Central memory CD4-positive, alpha-beta T cell (primary cell): ENCODE results near the gene CDC42BPA.

Source experiments
- DNase-seq: peaks from one replicate; pipeline ENCODE4 v3.0.0; 2022

CDC42BPA gene

DNA sequence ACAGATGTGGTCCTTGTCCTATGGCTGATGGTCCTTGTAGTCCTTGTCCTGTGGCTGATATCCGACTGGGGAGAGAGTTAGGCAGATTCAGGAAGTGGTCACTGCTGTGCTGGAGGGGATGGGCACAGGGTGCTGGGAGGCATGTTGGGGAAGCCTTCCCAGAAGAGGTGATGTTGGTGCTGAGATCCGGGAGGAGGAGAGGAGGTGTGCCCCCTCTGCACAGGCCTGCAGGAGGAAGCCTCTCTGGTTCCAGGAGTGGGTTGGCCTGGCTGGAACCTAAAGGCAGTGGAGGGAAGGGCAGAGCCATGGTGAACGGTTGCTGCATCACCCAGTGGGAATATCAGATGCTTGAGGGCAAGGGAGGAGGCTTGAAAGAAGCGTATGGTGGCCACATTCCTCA is 363.5 kb downstream of the CDC42BPA start:
- DNase-seq = no peak

DNA sequence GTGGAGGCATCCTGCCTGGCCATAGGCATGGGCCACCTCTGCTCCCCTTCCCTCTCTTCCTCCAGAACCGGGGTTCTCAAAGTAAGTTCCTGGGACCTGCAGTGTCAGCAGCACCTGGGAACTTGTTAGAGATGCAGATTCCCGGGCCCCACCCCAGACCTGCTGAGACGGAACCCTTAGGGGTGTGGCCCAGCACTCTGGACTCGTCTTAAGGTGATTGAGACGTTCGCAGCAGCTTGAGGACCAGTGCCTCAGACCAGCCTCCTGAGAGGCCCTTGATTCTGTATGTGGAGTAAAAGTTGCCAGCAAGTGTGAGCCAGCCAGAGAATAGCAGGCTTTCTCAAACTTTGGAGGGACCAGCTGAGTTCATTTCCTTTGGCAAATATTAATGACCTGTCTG is 364.0 kb downstream of the CDC42BPA start:
- no peak for DNase-seq

GRCh38 chr1:226953175-226953800 is 365.0 kb downstream of the CDC42BPA start:
- DNase-seq = no peak

DNA sequence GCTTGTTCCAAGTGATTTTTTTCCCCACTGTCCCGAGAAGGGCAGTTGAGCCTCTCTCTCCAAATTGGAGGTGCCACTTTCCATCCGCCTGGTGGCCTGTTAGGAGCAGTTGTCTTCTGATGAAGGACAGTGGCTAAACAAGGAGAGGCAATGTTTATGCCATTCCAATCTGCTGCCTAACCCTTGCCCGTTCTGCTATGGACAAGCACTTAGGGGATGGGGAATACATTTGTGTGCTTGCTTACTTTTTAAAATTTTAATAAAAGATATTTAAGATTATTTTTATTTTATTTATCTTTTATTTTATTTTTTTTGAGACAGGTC is 366.2 kb downstream of the CDC42BPA start:
- no peak for DNase-seq

DNA sequence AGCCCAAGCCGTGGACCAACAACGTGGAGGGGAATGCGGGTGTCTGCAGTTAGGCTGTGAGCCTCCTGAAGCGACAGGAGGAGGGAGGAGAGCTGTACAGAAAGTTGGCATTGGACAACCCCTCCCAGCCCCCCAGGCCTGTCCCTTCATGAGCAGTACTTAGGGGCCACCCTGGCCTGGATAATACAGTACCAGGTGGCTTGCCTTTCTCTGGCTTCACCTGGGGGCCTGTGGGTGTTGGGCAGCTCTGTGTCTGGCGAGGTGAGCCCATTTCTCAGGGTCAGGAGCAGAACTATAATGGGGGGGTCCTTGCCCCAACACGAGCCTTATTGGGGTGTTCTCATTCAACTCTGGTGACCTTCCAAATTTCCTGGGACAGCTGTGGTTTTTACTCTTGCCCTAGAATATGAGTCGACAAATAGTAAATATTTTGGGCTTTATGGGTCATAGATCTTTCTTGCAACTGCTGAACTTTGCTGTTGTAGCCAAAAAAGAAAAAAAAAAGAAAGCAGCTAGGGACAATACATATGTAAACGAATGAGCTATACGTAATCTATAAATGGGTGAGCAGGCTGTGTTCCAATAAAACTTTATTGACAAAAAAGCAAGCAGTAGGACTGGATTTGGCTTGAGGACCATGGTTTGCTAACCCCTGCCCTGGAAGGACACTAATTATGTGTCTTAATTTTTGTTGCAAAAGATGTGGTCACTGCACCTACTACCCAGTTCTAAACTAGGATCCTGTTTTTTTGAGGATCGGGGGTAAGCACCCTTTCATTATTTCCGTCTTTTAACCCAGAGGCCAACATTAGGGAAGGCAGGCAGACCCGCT is 366.8 kb downstream of the CDC42BPA start:
- no peak for DNase-seq

GRCh38 chr1:226950871-226951270 is 367.4 kb downstream of the CDC42BPA start:
- no peak for DNase-seq

DNA sequence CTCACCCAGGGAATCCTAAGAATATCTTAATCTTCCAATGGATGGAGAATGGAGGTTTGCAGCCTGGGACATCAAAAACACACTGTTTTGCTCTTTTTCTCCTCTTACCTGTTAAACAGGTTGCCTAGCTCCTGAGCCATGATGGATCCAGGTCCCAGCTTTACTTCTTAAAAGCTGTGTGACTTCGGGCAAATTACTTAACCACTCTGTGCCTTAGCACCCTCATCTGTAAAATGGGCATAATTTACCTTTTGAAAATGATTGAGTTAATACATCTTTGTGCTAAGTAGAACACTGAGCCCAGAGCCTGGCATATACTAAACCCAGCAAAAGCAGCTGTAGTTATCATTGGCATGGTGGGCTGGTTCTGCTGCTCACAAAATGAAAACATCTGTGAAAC is 368.0 kb downstream of the CDC42BPA start:
- no peak for DNase-seq

- no peak for DNase-seq
These were observed 368.9 kb downstream of the CDC42BPA start for GRCh38 chr1:226949401-226949800.

GRCh38 chr1:226948996-226949395 is 369.3 kb downstream of the CDC42BPA start:
- DNase-seq = no peak

DNA sequence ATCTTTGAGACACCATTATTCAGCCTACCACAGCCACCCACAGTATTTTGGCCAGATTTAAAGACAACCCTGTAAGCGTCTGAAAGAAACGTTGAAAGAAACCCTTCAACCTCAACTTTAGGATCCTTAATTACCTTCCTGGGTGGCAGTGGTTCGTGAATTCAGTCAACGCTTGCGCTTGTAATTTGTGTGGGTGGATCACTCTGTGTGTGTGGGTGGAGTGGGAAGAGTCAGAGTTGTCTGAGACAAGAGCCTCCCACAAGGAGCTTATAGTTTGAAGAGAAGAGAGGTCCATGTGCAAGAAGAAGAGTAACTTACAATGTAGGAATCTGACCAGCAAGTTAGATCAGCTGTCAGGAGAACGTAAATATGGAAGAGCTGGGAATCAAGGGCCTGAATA is 369.8 kb downstream of the CDC42BPA start:
- DNase-seq = no peak

DNA sequence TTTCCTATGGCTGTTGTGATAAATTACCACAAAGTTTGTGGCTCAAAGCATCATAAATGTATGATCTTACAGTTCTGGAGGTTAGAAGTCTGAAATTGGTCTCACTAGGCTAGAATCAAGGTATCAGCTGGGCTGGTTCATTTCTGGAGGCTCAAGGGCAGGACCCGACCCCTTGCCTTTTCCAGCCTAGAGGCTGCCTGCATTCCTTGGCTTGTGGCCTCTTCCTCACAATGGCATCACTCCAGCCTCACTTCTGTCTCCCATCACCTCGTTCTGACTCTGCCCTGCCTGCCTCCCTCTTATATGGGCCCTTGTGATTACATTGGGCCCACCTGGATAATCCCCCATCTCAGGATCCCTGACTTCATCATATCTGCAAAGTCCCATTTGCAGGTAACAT is 370.2 kb downstream of the CDC42BPA start:
- no peak for DNase-seq

GRCh38 chr1:226946841-226947240 is 371.5 kb downstream of the CDC42BPA start:
- no peak for DNase-seq

DNA sequence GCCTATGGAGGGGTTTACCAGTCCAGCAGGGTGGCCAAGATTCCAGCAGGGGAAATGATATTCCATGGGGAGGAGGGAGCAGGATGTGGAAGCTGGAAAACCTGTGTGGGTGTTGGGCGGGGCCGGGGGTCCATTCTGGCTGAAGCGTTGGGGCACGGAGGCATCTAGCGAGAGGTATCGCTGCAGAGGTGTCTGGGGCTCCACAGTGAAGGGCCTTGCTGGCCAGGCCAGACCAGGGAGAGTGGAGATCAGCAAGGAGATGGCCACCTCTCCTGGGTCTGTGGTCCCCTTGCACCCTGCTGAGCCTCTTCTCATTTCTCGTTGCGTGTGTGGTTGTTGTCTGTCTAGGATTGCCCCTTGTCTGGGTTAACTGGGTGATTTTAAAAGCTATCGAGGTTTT is 372.0 kb downstream of the CDC42BPA start:
- no peak for DNase-seq

- no peak for DNase-seq
These were observed 372.4 kb downstream of the CDC42BPA start for GRCh38 chr1:226945858-226946245.

- no peak for DNase-seq
These were observed 373.0 kb downstream of the CDC42BPA start for GRCh38 chr1:226945106-226945857.

GRCh38 chr1:226943927-226944326 is 374.4 kb downstream of the CDC42BPA start:
- DNase-seq = no peak

GRCh38 chr1:226943156-226943555 is 375.1 kb downstream of the CDC42BPA start:
- DNase-seq = no peak

- DNase-seq = no peak
These were observed 375.9 kb downstream of the CDC42BPA start for GRCh38 chr1:226942392-226942791.

- DNase-seq = no peak
These were observed 377.6 kb downstream of the CDC42BPA start for GRCh38 chr1:226940806-226941067.

- peak; percentile 100 for DNase-seq
These were observed 378.1 kb downstream of the CDC42BPA start, which contains the start of gene COQ8A for GRCh38 chr1:226940029-226940805. TSS of gene COQ8A (plus strand) at chr1:226940294. CDS start at chr1:226961386, 21,092 bp downstream.
